HL-60 (cell line): ENCODE data around the gene EVX1.

ENCODE experiments used
- DNase-seq, 2 experiments: peaks; one replicate each; pipeline ENCODE4 v3.0.0-alpha.2; 2010 to 2020; ENCODE audit warnings: low read depth in 1 of 2, low spot score in 1 of 2
- H3K27ac ChIP-seq: fragments of 250-450 bp; sonication (Bioruptor Pico); replicated peaks from 2 replicates; pipeline ENCODE4 v1.5.1; 2020; ENCODE audit warnings: mild to moderate bottlenecking, moderate library complexity
- H3K27me3 ChIP-seq: fragments of 250-450 bp; sonication (Bioruptor Pico); 2 replicates; pipeline ENCODE4 v1.5.1; 2021; ENCODE audit warnings: mild to moderate bottlenecking, moderate library complexity; ENCODE audit not compliant: insufficient read depth, poor library complexity, severe bottlenecking
- H3K4me3 ChIP-seq: replicated peaks from 2 replicates; pipeline ENCODE4 v1.5.1; 2011; ENCODE audit warnings: mild to moderate bottlenecking, control low read depth, low read length; ENCODE audit not compliant: insufficient read depth
- GABPA ChIP-seq: IDR thresholded peaks from 2 replicates; pipeline ENCODE4 v1.6.1; 2012; ENCODE audit warnings: low read depth
- POLR2AphosphoS5 ChIP-seq: IDR thresholded peaks from 2 replicates; pipeline ENCODE4 v1.6.1; 2012; ENCODE audit warnings: low read depth
- SPI1 ChIP-seq: IDR thresholded peaks from 2 replicates; pipeline ENCODE4 v1.6.1; 2012; ENCODE audit warnings: low read depth, mild to moderate bottlenecking, borderline replicate concordance
- TF ChIP-seq, protein P1 (sequence below): IDR thresholded peaks from 2 replicates; pipeline ENCODE4 v1.6.1; 2012; ENCODE audit warnings: low read depth; ENCODE audit not compliant: insufficient replicate concordance
- TF ChIP-seq, protein P2 (sequence below): IDR thresholded peaks from one replicate; pipeline ENCODE4 v1.5.1; 2011; ENCODE audit warnings: low read length, control low read depth, inconsistent platforms; ENCODE audit not compliant: insufficient read depth

The EVX1 gene

DNA sequence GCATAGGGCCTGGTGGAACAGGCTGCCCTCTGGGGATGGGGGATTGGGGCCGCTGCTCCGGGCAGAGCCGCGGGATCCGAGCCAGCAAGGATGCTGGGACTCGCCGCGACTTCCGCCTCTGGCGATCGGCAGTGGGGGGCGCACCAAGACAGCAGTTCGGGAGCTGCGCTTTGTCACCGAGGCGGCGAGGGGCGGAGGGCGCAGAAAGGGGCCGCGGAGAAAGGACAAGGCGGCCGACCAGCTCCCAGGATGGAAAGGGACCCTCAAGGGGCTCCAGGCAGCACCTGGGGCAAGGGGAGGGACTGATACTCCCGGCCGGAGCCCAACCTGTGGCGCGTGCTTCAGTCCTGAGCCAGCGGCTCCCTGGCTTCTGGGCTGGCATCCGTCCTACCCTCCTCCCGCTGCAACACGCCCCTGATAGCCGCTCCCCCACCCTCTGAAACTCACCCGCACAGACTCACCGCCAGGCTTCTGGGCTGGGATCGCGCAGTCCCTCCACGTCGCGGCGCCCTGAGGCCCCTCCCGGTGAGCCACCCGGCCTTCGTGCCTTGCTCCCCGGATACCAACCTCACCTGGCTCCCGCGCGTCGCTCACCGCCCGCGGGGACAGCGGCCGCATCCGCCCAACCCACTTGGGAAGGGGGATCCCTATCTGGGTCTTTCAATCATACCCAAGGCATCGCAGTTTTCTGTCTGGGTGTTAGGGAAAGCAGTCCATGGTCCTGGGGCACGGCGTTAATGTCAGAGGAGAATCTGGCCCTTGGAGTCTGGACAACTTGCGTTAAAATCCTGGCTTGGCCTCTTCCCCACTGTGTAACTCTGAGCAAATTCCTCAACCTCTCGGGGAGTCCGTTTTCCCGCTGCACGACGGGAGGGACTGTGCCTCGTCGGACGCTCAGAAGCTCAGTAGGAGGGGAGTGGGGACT lies 7.0 kb upstream of the EVX1 start:
- TF ChIP-seq POLR2AphosphoS5 (no peak), SPI1 (peak; percentile 28; the same call in 1 of the 2 replicates), GABPA (no peak)
- TF ChIP-seq, protein P1, sequence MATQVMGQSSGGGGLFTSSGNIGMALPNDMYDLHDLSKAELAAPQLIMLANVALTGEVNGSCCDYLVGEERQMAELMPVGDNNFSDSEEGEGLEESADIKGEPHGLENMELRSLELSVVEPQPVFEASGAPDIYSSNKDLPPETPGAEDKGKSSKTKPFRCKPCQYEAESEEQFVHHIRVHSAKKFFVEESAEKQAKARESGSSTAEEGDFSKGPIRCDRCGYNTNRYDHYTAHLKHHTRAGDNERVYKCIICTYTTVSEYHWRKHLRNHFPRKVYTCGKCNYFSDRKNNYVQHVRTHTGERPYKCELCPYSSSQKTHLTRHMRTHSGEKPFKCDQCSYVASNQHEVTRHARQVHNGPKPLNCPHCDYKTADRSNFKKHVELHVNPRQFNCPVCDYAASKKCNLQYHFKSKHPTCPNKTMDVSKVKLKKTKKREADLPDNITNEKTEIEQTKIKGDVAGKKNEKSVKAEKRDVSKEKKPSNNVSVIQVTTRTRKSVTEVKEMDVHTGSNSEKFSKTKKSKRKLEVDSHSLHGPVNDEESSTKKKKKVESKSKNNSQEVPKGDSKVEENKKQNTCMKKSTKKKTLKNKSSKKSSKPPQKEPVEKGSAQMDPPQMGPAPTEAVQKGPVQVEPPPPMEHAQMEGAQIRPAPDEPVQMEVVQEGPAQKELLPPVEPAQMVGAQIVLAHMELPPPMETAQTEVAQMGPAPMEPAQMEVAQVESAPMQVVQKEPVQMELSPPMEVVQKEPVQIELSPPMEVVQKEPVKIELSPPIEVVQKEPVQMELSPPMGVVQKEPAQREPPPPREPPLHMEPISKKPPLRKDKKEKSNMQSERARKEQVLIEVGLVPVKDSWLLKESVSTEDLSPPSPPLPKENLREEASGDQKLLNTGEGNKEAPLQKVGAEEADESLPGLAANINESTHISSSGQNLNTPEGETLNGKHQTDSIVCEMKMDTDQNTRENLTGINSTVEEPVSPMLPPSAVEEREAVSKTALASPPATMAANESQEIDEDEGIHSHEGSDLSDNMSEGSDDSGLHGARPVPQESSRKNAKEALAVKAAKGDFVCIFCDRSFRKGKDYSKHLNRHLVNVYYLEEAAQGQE, result no peak
- TF ChIP-seq, protein P2, sequence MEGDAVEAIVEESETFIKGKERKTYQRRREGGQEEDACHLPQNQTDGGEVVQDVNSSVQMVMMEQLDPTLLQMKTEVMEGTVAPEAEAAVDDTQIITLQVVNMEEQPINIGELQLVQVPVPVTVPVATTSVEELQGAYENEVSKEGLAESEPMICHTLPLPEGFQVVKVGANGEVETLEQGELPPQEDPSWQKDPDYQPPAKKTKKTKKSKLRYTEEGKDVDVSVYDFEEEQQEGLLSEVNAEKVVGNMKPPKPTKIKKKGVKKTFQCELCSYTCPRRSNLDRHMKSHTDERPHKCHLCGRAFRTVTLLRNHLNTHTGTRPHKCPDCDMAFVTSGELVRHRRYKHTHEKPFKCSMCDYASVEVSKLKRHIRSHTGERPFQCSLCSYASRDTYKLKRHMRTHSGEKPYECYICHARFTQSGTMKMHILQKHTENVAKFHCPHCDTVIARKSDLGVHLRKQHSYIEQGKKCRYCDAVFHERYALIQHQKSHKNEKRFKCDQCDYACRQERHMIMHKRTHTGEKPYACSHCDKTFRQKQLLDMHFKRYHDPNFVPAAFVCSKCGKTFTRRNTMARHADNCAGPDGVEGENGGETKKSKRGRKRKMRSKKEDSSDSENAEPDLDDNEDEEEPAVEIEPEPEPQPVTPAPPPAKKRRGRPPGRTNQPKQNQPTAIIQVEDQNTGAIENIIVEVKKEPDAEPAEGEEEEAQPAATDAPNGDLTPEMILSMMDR, result peak; percentile 15
- no peak overlapping the region for H3K27ac ChIP-seq
- peaks cover 48% of the 10 kb centered on the region for H3K27me3 ChIP-seq
- H3K4me3 ChIP-seq, result peak overlapping the region; percentile 53
- DNase-seq, result peak in 1 of 2 experiments; percentile 30

DNA sequence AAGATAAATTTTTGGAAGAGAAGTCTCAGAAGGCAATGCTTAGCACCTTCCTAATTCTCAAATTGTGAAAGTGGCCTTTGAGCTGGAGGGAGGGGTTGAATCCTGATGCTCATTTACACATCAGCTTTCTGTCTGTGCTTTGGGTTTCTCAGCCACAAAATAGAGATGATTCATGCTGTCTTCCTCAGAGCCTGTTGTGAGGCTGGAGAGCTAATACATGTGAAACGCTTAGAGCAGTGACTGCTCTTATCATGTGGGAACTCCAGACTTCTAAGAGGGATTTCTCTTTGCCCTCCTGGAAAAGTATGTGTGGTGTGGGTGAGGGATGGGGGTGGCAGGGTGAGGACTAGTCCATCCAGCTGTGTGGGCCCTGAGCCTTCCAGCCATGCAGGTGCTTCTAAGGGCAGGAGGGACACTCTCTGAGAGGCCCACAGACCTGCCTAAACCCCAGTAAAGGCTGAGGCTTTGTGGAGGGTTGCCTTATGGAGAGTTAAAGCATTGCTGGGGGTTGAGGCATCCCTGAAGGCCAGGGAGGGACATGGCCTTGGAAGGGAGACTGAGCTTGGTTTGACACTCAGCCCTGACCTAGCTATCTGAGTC lies 4.8 kb upstream of the EVX1 start:
- H3K27me3 ChIP-seq, result peaks cover 70% of the 10 kb centered on the region
- no peak overlapping the region for H3K27ac ChIP-seq
- DNase-seq, result no peak
- no peak for TF ChIP-seq POLR2AphosphoS5
- no peak for TF ChIP-seq SPI1
- TF ChIP-seq, protein P2, result no peak
- TF ChIP-seq, protein P1, result no peak
- TF ChIP-seq GABPA, result no peak
- no peak overlapping the region for H3K4me3 ChIP-seq

DNA sequence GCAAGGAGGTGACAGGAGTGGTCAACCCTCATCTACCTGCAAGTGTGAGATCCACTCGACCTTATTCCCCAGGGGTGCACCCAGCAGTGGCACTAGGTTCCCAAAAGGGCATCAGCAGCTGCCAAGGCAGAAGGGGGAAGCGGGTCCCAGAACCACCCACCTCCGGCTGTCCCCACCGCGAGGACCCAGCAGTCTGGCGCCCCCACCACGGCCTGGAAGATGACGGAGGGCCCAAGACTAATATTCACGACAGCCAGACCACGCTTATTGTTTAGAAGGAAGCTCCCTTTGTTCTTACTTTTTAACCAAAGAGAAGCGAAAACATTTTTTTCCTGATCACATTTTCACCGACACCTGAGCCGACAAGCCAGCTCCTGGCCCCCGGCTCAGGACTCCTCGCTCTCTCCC lies 3.6 kb upstream of the EVX1 start:
- TF ChIP-seq GABPA, result no peak
- TF ChIP-seq, protein P1, result no peak
- no peak for TF ChIP-seq POLR2AphosphoS5
- TF ChIP-seq, protein P2, result no peak
- no peak for TF ChIP-seq SPI1
- peak overlapping the region; percentile 13; the same call in 1 of the 2 replicates for H3K4me3 ChIP-seq
- no peak for DNase-seq
- H3K27me3 ChIP-seq, result peaks cover 79% of the 10 kb centered on the region
- no peak overlapping the region for H3K27ac ChIP-seq
